ENCODE results near the gene CFAP299.

DNA sequence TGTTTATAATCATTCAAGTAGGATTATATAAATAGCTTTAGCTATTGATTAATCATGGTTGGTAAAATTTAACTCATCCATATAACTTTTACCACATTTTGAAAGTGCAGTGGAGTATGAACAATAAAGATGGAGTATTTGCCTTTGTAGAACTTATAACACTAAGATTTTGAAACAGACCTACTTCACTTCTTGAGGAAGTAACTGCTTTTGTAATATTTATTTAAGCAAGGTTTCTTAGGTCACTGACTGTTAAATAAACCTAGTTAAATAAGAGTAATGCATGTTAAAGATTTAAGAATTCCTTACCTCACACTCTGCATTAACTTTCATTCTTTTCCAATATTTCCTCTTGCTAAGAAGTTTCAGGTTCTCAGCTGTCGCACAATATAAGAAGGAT, 242.5 kb downstream of the CFAP299 start:
- TF ChIP-seq, protein P1, sequence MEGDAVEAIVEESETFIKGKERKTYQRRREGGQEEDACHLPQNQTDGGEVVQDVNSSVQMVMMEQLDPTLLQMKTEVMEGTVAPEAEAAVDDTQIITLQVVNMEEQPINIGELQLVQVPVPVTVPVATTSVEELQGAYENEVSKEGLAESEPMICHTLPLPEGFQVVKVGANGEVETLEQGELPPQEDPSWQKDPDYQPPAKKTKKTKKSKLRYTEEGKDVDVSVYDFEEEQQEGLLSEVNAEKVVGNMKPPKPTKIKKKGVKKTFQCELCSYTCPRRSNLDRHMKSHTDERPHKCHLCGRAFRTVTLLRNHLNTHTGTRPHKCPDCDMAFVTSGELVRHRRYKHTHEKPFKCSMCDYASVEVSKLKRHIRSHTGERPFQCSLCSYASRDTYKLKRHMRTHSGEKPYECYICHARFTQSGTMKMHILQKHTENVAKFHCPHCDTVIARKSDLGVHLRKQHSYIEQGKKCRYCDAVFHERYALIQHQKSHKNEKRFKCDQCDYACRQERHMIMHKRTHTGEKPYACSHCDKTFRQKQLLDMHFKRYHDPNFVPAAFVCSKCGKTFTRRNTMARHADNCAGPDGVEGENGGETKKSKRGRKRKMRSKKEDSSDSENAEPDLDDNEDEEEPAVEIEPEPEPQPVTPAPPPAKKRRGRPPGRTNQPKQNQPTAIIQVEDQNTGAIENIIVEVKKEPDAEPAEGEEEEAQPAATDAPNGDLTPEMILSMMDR (conservative IDR thresholded peaks at IDR 0.05; ENCODE audit: low read depth, low read length), result no peak
- TF ChIP-seq EZH2 (IDR thresholded peaks at IDR 0.05; ENCODE audit: borderline replicate concordance, low read depth, low read length, poor library complexity, severe bottlenecking), result no peak
